H9 (cell line): ENCODE data around the gene ATAD5. TPM values are rescaled to one million over a fixed set of nuclear protein-coding genes. Genes with fewer than 3 reads are reported as not detected.
"Not testable (repeated sequence)": the region's sequence is repeated elsewhere in the genome, so short reads cannot be mapped to it uniquely, and the experiment has no call there.

Experiments
- DNase-seq: peaks from one replicate; pipeline ENCODE4 v3.0.0-alpha.2; 2017
- H2AFZ ChIP-seq: one replicate; pipeline ENCODE4 v1.6.1; 2013; ENCODE audit warnings: mild to moderate bottlenecking, low read length, control low read depth, moderate library complexity
- H2AK5ac ChIP-seq: 2 replicates; pipeline ENCODE4 v1.6.1; 2013; ENCODE audit warnings: low read length, control low read depth, mixed read lengths; ENCODE audit not compliant: insufficient read length
- H2BK120ac ChIP-seq: one replicate; pipeline ENCODE4 v1.6.1; 2013; ENCODE audit warnings: low read depth, mild to moderate bottlenecking, low read length, control low read depth, inconsistent platforms; ENCODE audit not compliant: poor library complexity, severe bottlenecking
- H2BK12ac ChIP-seq: 2 replicates; pipeline ENCODE4 v1.6.1; 2013; ENCODE audit warnings: low read length, control low read depth, mixed read lengths, low read depth; ENCODE audit not compliant: insufficient read length
- H2BK15ac ChIP-seq: 2 replicates; pipeline ENCODE4 v1.6.1; 2013; ENCODE audit warnings: low read depth, low read length, control low read depth
- H2BK20ac ChIP-seq: one replicate; pipeline ENCODE4 v1.6.1; 2013; ENCODE audit warnings: low read depth, mild to moderate bottlenecking, low read length, control low read depth, inconsistent platforms; ENCODE audit not compliant: poor library complexity, severe bottlenecking
- H2BK5ac ChIP-seq: 2 replicates; pipeline ENCODE4 v1.6.1; 2013; ENCODE audit warnings: low read length, control low read depth, mixed read lengths; ENCODE audit not compliant: insufficient read length
- H3K14ac ChIP-seq: 2 replicates; pipeline ENCODE4 v1.6.1; 2013; ENCODE audit warnings: low read length, control low read depth; ENCODE audit not compliant: insufficient read depth
- H3K18ac ChIP-seq: 2 replicates; pipeline ENCODE4 v1.6.1; 2013; ENCODE audit warnings: low read depth, mild to moderate bottlenecking, mixed read lengths, low read length, control low read depth; ENCODE audit not compliant: insufficient read length
- H3K23ac ChIP-seq: 2 replicates; pipeline ENCODE4 v1.6.1; 2013; ENCODE audit warnings: low read length, control low read depth, mixed read lengths, low read depth; ENCODE audit not compliant: insufficient read length
- H3K23me2 ChIP-seq: 2 replicates; pipeline ENCODE4 v1.6.1; 2013; ENCODE audit warnings: low read depth, mild to moderate bottlenecking, mixed read lengths, low read length, control low read depth; ENCODE audit not compliant: insufficient read length, poor library complexity, severe bottlenecking
- H3K27ac ChIP-seq: 2 replicates; pipeline ENCODE4 v1.5.1; 2013; ENCODE audit warnings: low read length, control low read depth, mixed read lengths, low read depth; ENCODE audit not compliant: insufficient read length
- H3K27me3 ChIP-seq: 2 replicates; pipeline ENCODE4 v1.6.1; 2013; ENCODE audit warnings: low read length, control low read depth, inconsistent platforms; ENCODE audit not compliant: insufficient read depth
- H3K4ac ChIP-seq: 2 replicates; pipeline ENCODE4 v1.6.1; 2013; ENCODE audit warnings: low read depth, mild to moderate bottlenecking, control low read depth, inconsistent platforms, low read length, moderate library complexity
- H3K4me1 ChIP-seq: 2 replicates; pipeline ENCODE4 v1.6.1; 2013; ENCODE audit warnings: low read length, control low read depth, inconsistent platforms; ENCODE audit not compliant: insufficient read depth
- H3K4me2 ChIP-seq: 2 replicates; pipeline ENCODE4 v1.6.1; 2013; ENCODE audit warnings: low read length, control low read depth, mixed read lengths; ENCODE audit not compliant: insufficient read length, insufficient read depth
- H3K56ac ChIP-seq: 2 replicates; pipeline ENCODE4 v1.6.1; 2013; ENCODE audit warnings: low read depth, mild to moderate bottlenecking, mixed read lengths, low read length, control low read depth; ENCODE audit not compliant: insufficient read length
- H3K79me1 ChIP-seq: 2 replicates; pipeline ENCODE4 v1.6.1; 2013; ENCODE audit warnings: low read depth, mild to moderate bottlenecking, moderate library complexity, low read length, control low read depth, inconsistent platforms; ENCODE audit not compliant: insufficient read depth, poor library complexity, severe bottlenecking
- H3K79me2 ChIP-seq: 2 replicates; pipeline ENCODE4 v1.6.1; 2013; ENCODE audit warnings: low read length, control low read depth, inconsistent platforms; ENCODE audit not compliant: insufficient read depth
- H3K9ac ChIP-seq: 2 replicates; pipeline ENCODE4 v1.6.1; 2013; ENCODE audit warnings: low read length, control low read depth, mixed read lengths; ENCODE audit not compliant: insufficient read length; ENCODE audit errors: extremely low read depth
- H3K9me3 ChIP-seq: one replicate; pipeline ENCODE4 v1.6.1; 2013; ENCODE audit warnings: low read depth, low read length, inconsistent platforms; ENCODE audit not compliant: control insufficient read depth
- H3T11ph ChIP-seq: one replicate; pipeline ENCODE4 v1.6.1; 2013; ENCODE audit warnings: mild to moderate bottlenecking, low read length, control low read depth, inconsistent platforms
- H4K20me1 ChIP-seq: one replicate; pipeline ENCODE4 v1.6.1; 2013; ENCODE audit not compliant: control insufficient read depth, insufficient read length, insufficient read depth
- H4K5ac ChIP-seq: 2 replicates; pipeline ENCODE4 v1.6.1; 2013; ENCODE audit warnings: low read depth, mild to moderate bottlenecking, mixed read lengths, low read length, control low read depth; ENCODE audit not compliant: insufficient read length
- H4K8ac ChIP-seq: replicated peaks from 2 replicates; pipeline ENCODE4 v1.6.1; 2013; ENCODE audit warnings: low read length, control low read depth, mixed read lengths, low read depth; ENCODE audit not compliant: insufficient read length
- H4K91ac ChIP-seq: 2 replicates; pipeline ENCODE4 v1.6.1; 2013; ENCODE audit warnings: low read depth, mild to moderate bottlenecking, moderate library complexity, mixed read lengths, low read length, control low read depth; ENCODE audit not compliant: insufficient read length
- H3K27ac Mint-ChIP-seq, 3 experiments: 2 replicates in 2 of 3; 3 replicates in 1 of 3; pipeline ENCODE4 v1.8.0; 2020 to 2021; ENCODE audit warnings: mixed read lengths in 3 of 3, mild to moderate bottlenecking in 1 of 3, moderate library complexity in 1 of 3
- H3K27me3 Mint-ChIP-seq: 2 replicates; pipeline ENCODE4 v1.8.0; 2021; ENCODE audit warnings: low read depth, mild to moderate bottlenecking, moderate library complexity, mixed read lengths
- H3K36me3 Mint-ChIP-seq, 3 experiments: 2 replicates in 2 of 3; 3 replicates in 1 of 3; pipeline ENCODE4 v1.8.0; 2020 to 2021; ENCODE audit warnings: low read depth in 3 of 3, mixed read lengths in 3 of 3; ENCODE audit not compliant: insufficient read depth in 1 of 3
- H3K4me1 Mint-ChIP-seq, 2 experiments: 2 replicates each; pipeline ENCODE4 v1.8.0; 2020; ENCODE audit warnings: mixed read lengths in 2 of 2
- H3K4me3 Mint-ChIP-seq, 2 experiments: 2 replicates in 1 of 2; 3 replicates in 1 of 2; pipeline ENCODE4 v1.8.0; 2020 to 2021; ENCODE audit warnings: mild to moderate bottlenecking in 2 of 2, mixed read lengths in 2 of 2, moderate library complexity in 1 of 2
- H3K9me3 Mint-ChIP-seq, 2 experiments: 2 replicates in 1 of 2; 3 replicates in 1 of 2; pipeline ENCODE4 v1.8.0; 2020; ENCODE audit warnings: mild to moderate bottlenecking in 2 of 2, mixed read lengths in 2 of 2, moderate library complexity in 1 of 2
- WGBS: extraction: QIAGEN DNeasy Blood & Tissue Kit; methylation state at CpG from one replicate; pipeline ENCODE4 v1.1.7; 2013; ENCODE audit warnings: missing lambda C conversion rate, low lambda C conversion rate, mixed read lengths; ENCODE audit not compliant: insufficient read length; ENCODE audit errors: extremely low coverage; 5-methylcytosine and 5-hydroxymethylcytosine counted together
- total RNA-seq: library from RNA; stranded (reverse); gene quantifications from 2 replicates; pipeline ENCODE4 v1.2.1, GENCODE V29; 2021
- TF ChIP-seq, protein P1 (sequence below): fragments of 200-600 bp; sonication (generic); conservative IDR thresholded peaks from 3 replicates; pipeline ENCODE4 v1.8.0; 2021; ENCODE audit warnings: antibody characterized with exemption, mild to moderate bottlenecking

Gene ATAD5
- total RNA-seq, 1 experiment from 2014 or later, result 27.0 TPM

GRCh38 chr17:30929081-30929633 lies 97.4 kb downstream of the ATAD5 start:
- no peak overlapping the region for H2BK12ac ChIP-seq
- H4K5ac ChIP-seq, result no peak overlapping the region
- TF ChIP-seq, protein P1, sequence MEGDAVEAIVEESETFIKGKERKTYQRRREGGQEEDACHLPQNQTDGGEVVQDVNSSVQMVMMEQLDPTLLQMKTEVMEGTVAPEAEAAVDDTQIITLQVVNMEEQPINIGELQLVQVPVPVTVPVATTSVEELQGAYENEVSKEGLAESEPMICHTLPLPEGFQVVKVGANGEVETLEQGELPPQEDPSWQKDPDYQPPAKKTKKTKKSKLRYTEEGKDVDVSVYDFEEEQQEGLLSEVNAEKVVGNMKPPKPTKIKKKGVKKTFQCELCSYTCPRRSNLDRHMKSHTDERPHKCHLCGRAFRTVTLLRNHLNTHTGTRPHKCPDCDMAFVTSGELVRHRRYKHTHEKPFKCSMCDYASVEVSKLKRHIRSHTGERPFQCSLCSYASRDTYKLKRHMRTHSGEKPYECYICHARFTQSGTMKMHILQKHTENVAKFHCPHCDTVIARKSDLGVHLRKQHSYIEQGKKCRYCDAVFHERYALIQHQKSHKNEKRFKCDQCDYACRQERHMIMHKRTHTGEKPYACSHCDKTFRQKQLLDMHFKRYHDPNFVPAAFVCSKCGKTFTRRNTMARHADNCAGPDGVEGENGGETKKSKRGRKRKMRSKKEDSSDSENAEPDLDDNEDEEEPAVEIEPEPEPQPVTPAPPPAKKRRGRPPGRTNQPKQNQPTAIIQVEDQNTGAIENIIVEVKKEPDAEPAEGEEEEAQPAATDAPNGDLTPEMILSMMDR, result no peak
- H4K20me1 ChIP-seq, result no peaks in the 10 kb centered on the region
- no peaks in the 10 kb centered on the region for H3K23me2 ChIP-seq
- H2BK15ac ChIP-seq, result no peak overlapping the region
- Mint-ChIP-seq H3K4me1 (no peaks in the 10 kb centered on the region), H3K27ac (0 out of 7 replicates have a peak overlapping the region, but pooled peaks of 1 of the 3 experiments have one; percentile 10), H3K4me3 (no peak overlapping the region), H3K27me3 (peaks cover 26% of the 10 kb centered on the region), H3K9me3 (no peaks in the 10 kb centered on the region), H3K36me3 (no peaks in the 10 kb centered on the region)
- H3K14ac ChIP-seq, result no peak overlapping the region; the same call in 1 of the 2 replicates
- H2BK20ac ChIP-seq, result no peak overlapping the region
- no peak overlapping the region for H3K4me2 ChIP-seq
- no peak overlapping the region for H4K91ac ChIP-seq
- H3K9ac ChIP-seq, result no peak overlapping the region
- H3K79me2 ChIP-seq, result no peaks in the 10 kb centered on the region
- H3K56ac ChIP-seq, result no peak overlapping the region
- no peak overlapping the region for H3K4ac ChIP-seq
- H2AK5ac ChIP-seq, result no peak overlapping the region
- H3K4me1 ChIP-seq, result no peaks in the 10 kb centered on the region
- no peak overlapping the region for H3T11ph ChIP-seq
- no peaks in the 10 kb centered on the region for H3K79me1 ChIP-seq
- no peak overlapping the region for H3K18ac ChIP-seq
- H2AFZ ChIP-seq, result no peak overlapping the region
- no peak overlapping the region for H2BK120ac ChIP-seq
- no peak overlapping the region for H3K23ac ChIP-seq
- no peak overlapping the region for H4K8ac ChIP-seq
- H3K27ac ChIP-seq, result no peak overlapping the region
- H3K9me3 ChIP-seq, result no peaks in the 10 kb centered on the region
- no peaks in the 10 kb centered on the region; the same call in 1 of the 2 replicates for H3K27me3 ChIP-seq
- WGBS, result no CpG with 5 or more reads among the region's 8 CpGs
- no peak for DNase-seq
- H2BK5ac ChIP-seq, result no peak overlapping the region

DNA sequence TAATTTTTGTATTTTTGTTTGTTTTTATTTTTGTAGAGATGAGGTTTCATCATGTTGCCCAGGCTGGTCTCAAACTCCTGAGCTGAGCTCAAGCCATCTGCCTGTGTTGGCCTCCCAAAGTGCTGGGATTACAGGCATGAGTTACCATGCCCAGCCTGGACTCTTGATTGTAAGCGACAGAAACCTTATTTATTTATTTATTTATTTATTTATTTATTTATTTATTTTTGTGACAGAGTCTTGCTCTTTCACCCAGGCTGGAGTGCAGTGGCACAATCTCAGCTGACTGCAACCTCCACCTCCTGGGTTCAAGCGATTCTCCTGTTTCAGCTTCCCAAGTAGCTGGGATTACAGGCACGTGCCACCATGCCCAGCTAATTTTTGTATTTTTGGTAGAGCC lies 98.1 kb downstream of the ATAD5 start:
- not testable (repeated sequence) for H3K56ac ChIP-seq, H3K36me3 Mint-ChIP-seq, H3K79me1 ChIP-seq, H3K4me2 ChIP-seq, H3K4me1 ChIP-seq, H2BK5ac ChIP-seq, H2AFZ ChIP-seq, H3K79me2 ChIP-seq, H4K91ac ChIP-seq, H3K27ac Mint-ChIP-seq, H3K27ac ChIP-seq, H3T11ph ChIP-seq, H2AK5ac ChIP-seq, H2BK12ac ChIP-seq, DNase-seq, H2BK20ac ChIP-seq, H2BK15ac ChIP-seq, H2BK120ac ChIP-seq, H3K4ac ChIP-seq, H3K23me2 ChIP-seq, H3K9ac ChIP-seq, H3K9me3 ChIP-seq, H3K18ac ChIP-seq, H4K20me1 ChIP-seq, H3K27me3 ChIP-seq, H4K5ac ChIP-seq, H3K23ac ChIP-seq, H3K9me3 Mint-ChIP-seq, H4K8ac ChIP-seq, H3K4me3 Mint-ChIP-seq, H3K4me1 Mint-ChIP-seq, H3K14ac ChIP-seq
- WGBS, result no CpG with 5 or more reads among the region's 3 CpGs
- peaks cover 19% of the 10 kb centered on the region for H3K27me3 Mint-ChIP-seq
